ENCODE data around the gene PRSS3. TPM values are rescaled to one million over a fixed set of nuclear protein-coding genes. Genes with fewer than 3 reads are reported as not detected.

The PRSS3 gene
- polyA plus RNA-seq, 1 donor (not counting 4 experiments of a cell fraction or from before 2014, with no cell fraction given): 9.1 TPM

- no peak for DNase-seq (ENCODE audit: low read depth, low spot score)
- FAIRE-seq: no peak
- dilution Hi-C loops (cut with MboI; ENCODE audit: extremely low pct_ligation_motif_present, low sequenced_read_pairs): no loop called here
Measured at GRCh38 chr9:33809506-33809905, 14.1 kb downstream of the PRSS3 start.

GRCh38 chr9:33813712-33814641, 18.6 kb downstream of the PRSS3 start:
- Histone ChIP-seq H3K4me2 (ENCODE audit: control insufficient read depth, extremely low read depth, insufficient read depth, low read depth, low read length) (peak overlapping the region; percentile 37), H3K9me1 (ENCODE audit: control insufficient read depth, extremely low read depth, insufficient read depth, low read length) (no peaks in the 10 kb centered on the region), H3K27me3 (ENCODE audit: control insufficient read depth, extremely low read depth, insufficient read depth, low read length) (no peaks in the 10 kb centered on the region), H3K4me1 (ENCODE audit: control insufficient read depth, extremely low read depth, insufficient read depth, low read length) (peaks cover 34% of the 10 kb centered on the region), H3K36me3 (ENCODE audit: control insufficient read depth in 2 of 2, extremely low read depth in 1 of 2, insufficient read depth in 2 of 2, low read length in 2 of 2) (no peaks in the 10 kb centered on the region), H3K4me3 (ENCODE audit: control insufficient read depth in 2 of 3, extremely low read depth in 1 of 3, insufficient read depth in 2 of 3, low read depth in 1 of 3, low read length in 3 of 3) (peak overlapping the region in 1 of 3 experiments; percentile 25), H2AFZ (ENCODE audit: control insufficient read depth, low read length) (peak overlapping the region; percentile 24), H4K20me1 (ENCODE audit: control insufficient read depth, extremely low read depth, insufficient read depth, low read length) (peaks cover 3% of the 10 kb centered on the region), H3K27ac (ENCODE audit: control insufficient read depth, insufficient read depth, low read length) (peak overlapping the region; percentile 97), H3K9me3 (ENCODE audit: control insufficient read depth, low read depth, low read length) (no peaks in the 10 kb centered on the region), H3K9ac (ENCODE audit: control insufficient read depth, extremely low read depth, insufficient read depth, low read length) (peak overlapping the region; percentile 51), H3K79me2 (ENCODE audit: control insufficient read depth, insufficient read depth, low read length) (peaks cover 18% of the 10 kb centered on the region)
- DNase-seq (ENCODE audit: low read depth, low spot score): peak; percentile 92
- TF ChIP-seq, protein P1, sequence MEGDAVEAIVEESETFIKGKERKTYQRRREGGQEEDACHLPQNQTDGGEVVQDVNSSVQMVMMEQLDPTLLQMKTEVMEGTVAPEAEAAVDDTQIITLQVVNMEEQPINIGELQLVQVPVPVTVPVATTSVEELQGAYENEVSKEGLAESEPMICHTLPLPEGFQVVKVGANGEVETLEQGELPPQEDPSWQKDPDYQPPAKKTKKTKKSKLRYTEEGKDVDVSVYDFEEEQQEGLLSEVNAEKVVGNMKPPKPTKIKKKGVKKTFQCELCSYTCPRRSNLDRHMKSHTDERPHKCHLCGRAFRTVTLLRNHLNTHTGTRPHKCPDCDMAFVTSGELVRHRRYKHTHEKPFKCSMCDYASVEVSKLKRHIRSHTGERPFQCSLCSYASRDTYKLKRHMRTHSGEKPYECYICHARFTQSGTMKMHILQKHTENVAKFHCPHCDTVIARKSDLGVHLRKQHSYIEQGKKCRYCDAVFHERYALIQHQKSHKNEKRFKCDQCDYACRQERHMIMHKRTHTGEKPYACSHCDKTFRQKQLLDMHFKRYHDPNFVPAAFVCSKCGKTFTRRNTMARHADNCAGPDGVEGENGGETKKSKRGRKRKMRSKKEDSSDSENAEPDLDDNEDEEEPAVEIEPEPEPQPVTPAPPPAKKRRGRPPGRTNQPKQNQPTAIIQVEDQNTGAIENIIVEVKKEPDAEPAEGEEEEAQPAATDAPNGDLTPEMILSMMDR (optimal IDR thresholded peaks at IDR 0.05 in 1 of 3, IDR thresholded peaks at IDR 0.05 in 1 of 3, conservative IDR thresholded peaks at IDR 0.05 in 1 of 3; ENCODE audit: extremely low read depth in 1 of 3, insufficient read depth in 2 of 3, low read length in 3 of 3): peak in 2 of 3 experiments; percentile 34 to 53
- TF ChIP-seq EZH2 (IDR thresholded peaks at IDR 0.05; ENCODE audit: low read length): no peak
- dilution Hi-C loops (cut with MboI; ENCODE audit: extremely low pct_ligation_motif_present, low sequenced_read_pairs): no loop called here
- FAIRE-seq: peak; percentile 94

More at GRCh38 chr9:33809506-33809905, 14.1 kb downstream of the PRSS3 start:
- Histone ChIP-seq H3K4me2 (ENCODE audit: control insufficient read depth, extremely low read depth, insufficient read depth, low read depth, low read length) (no peak overlapping the region), H3K36me3 (ENCODE audit: control insufficient read depth in 2 of 2, extremely low read depth in 1 of 2, insufficient read depth in 2 of 2, low read length in 2 of 2) (no peaks in the 10 kb centered on the region), H3K9me3 (ENCODE audit: control insufficient read depth, low read depth, low read length) (no peaks in the 10 kb centered on the region), H3K27me3 (ENCODE audit: control insufficient read depth, extremely low read depth, insufficient read depth, low read length) (no peaks in the 10 kb centered on the region), H3K9me1 (ENCODE audit: control insufficient read depth, extremely low read depth, insufficient read depth, low read length) (no peaks in the 10 kb centered on the region), H2AFZ (ENCODE audit: control insufficient read depth, low read length) (no peak overlapping the region), H3K27ac (ENCODE audit: control insufficient read depth, insufficient read depth, low read length) (no peak overlapping the region), H3K79me2 (ENCODE audit: control insufficient read depth, insufficient read depth, low read length) (no peaks in the 10 kb centered on the region), H4K20me1 (ENCODE audit: control insufficient read depth, extremely low read depth, insufficient read depth, low read length) (no peaks in the 10 kb centered on the region), H3K4me3 (ENCODE audit: control insufficient read depth in 2 of 3, extremely low read depth in 1 of 3, insufficient read depth in 2 of 3, low read depth in 1 of 3, low read length in 3 of 3) (no peak overlapping the region), H3K4me1 (ENCODE audit: control insufficient read depth, extremely low read depth, insufficient read depth, low read length) (peaks cover 15% of the 10 kb centered on the region), H3K9ac (ENCODE audit: control insufficient read depth, extremely low read depth, insufficient read depth, low read length) (no peak overlapping the region)
- TF ChIP-seq, protein P1 (optimal IDR thresholded peaks at IDR 0.05 in 1 of 3, IDR thresholded peaks at IDR 0.05 in 1 of 3, conservative IDR thresholded peaks at IDR 0.05 in 1 of 3; ENCODE audit: extremely low read depth in 1 of 3, insufficient read depth in 2 of 3, low read length in 3 of 3): no peak
- no peak for TF ChIP-seq EZH2 (IDR thresholded peaks at IDR 0.05; ENCODE audit: low read length)
